GM12878 (cell line): ENCODE data around the gene GRIN2C. TPM values are rescaled to one million over a fixed set of nuclear protein-coding genes. Genes with fewer than 3 reads are reported as not detected.
A peak's percentile ranks its signal among the peaks of the same experiment; 100 is the strongest.

Experiments
- ATAC-seq: fragments of 200-7000 bp; cut with Tn5 transposase; 3 replicates; pipeline ENCODE4 v1.9.1; 2020; ENCODE audit warnings: mild to moderate bottlenecking, moderate library complexity
- BruUV-seq: library from RNA; stranded (reverse); fragments of 400-500 nt; replicated peaks from 2 replicates; lab custom pipeline; 2021; lab: Mats Ljungman, UMichigan
- CTCF ChIA-PET: fragments of 300-600 bp; sonication (Branson Sonifier 250); formaldehyde crosslinking; extraction: SDS; loops from one replicate; lab custom pipeline; 2021; ENCODE audit warnings: inconsistent platforms; lab: Yijun Ruan, JAX
- POLR2A ChIA-PET: fragments of 350-600 bp; formaldehyde crosslinking; extraction: SDS; loops from one replicate; lab custom pipeline; 2021; ENCODE audit warnings: inconsistent platforms; lab: Charles Lee
- RAD21 ChIA-PET: fragments of 300-600 bp; sonication (Branson Sonifier 250); formaldehyde crosslinking; loops from one replicate; lab custom pipeline; 2023; ENCODE audit warnings: antibody characterized with exemption; ENCODE audit not compliant: unreplicated experiment; lab: Charles Lee
- SMC1A ChIA-PET: fragments of 300-600 bp; sonication (Branson Sonifier 250); formaldehyde crosslinking; loops from one replicate; lab custom pipeline; 2023; ENCODE audit not compliant: unreplicated experiment, uncharacterized antibody; lab: Charles Lee
- DNase-seq: peaks from one replicate; pipeline ENCODE4 v3.0.0-alpha.2; 2011; ENCODE audit warnings: low read depth, low spot score
- FAIRE-seq: peaks from 3 replicates; lab custom pipeline; 2011; peaks lifted over from hg19 to GRCh38; lab: Jason Lieb, UNC
- H2AFZ ChIP-seq: 2 replicates; pipeline ENCODE4 v1.6.0; 2011; ENCODE audit warnings: low read depth, low read length, control low read depth; ENCODE audit not compliant: control insufficient read depth
- H3K27ac ChIP-seq: 2 replicates; pipeline ENCODE4 v1.5.1; 2011; ENCODE audit warnings: control low read depth; ENCODE audit not compliant: control insufficient read depth, insufficient read depth
- H3K27me3 ChIP-seq, 2 experiments: replicated peaks in 1 of 2; 2 replicates each; pipeline versions ENCODE4 v1.6.0 to v1.6.1; 2011; ENCODE audit warnings: low read length in 1 of 2; ENCODE audit not compliant: control insufficient read depth in 2 of 2, insufficient read depth in 2 of 2
- H3K36me3 ChIP-seq, 2 experiments: 2 replicates each; pipeline ENCODE4 v1.5.1; 2011; ENCODE audit warnings: low read length in 1 of 2; ENCODE audit not compliant: control insufficient read depth in 2 of 2, insufficient read depth in 2 of 2
- H3K4me1 ChIP-seq: 2 replicates; pipeline ENCODE4 v1.6.1; 2011; ENCODE audit warnings: mild to moderate bottlenecking, low read length, moderate library complexity, mixed read lengths; ENCODE audit not compliant: control insufficient read depth, insufficient read depth
- H3K4me2 ChIP-seq: 2 replicates; pipeline ENCODE4 v1.6.0; 2011; ENCODE audit warnings: control low read depth; ENCODE audit not compliant: control insufficient read depth, insufficient read depth
- H3K4me3 ChIP-seq: fragments of 200-600 bp; sonication (generic); 2 replicates; pipeline ENCODE4 v1.5.1; 2016
- H3K79me2 ChIP-seq: 2 replicates; pipeline ENCODE4 v1.6.0; 2011; ENCODE audit warnings: low read length; ENCODE audit not compliant: control insufficient read depth, insufficient read depth
- H3K9ac ChIP-seq: 2 replicates; pipeline ENCODE4 v1.8.0; 2011; ENCODE audit warnings: low read length, control low read depth, mixed read lengths; ENCODE audit not compliant: control insufficient read depth, insufficient read depth
- H3K9me3 ChIP-seq: replicated peaks from 3 replicates; pipeline ENCODE4 v1.5.1; 2011; ENCODE audit warnings: mild to moderate bottlenecking, low read length; ENCODE audit not compliant: control insufficient read depth, insufficient read depth
- H4K20me1 ChIP-seq: 2 replicates; pipeline ENCODE4 v1.6.0; 2011; ENCODE audit not compliant: control insufficient read depth, insufficient read depth
- CREB1 ChIP-seq: IDR thresholded peaks from 2 replicates; pipeline ENCODE4 v1.6.1; 2012; ENCODE audit warnings: low read depth, mild to moderate bottlenecking, inconsistent platforms
- CREM ChIP-seq: IDR thresholded peaks from 2 replicates; pipeline ENCODE4 v1.6.1; 2014; ENCODE audit warnings: antibody characterized with exemption, low read depth
- HCFC1 ChIP-seq: fragments of 150-350 bp; IDR thresholded peaks from 2 replicates; pipeline ENCODE4 v1.6.1; 2014; ENCODE audit warnings: low read length
- HDGF ChIP-seq: fragments of 450-650 bp; IDR thresholded peaks from 2 replicates; pipeline ENCODE4 v1.6.1; 2016; ENCODE audit warnings: antibody characterized with exemption
- JUNB ChIP-seq: IDR thresholded peaks from 2 replicates; pipeline ENCODE4 v1.6.1; 2016; ENCODE audit warnings: antibody characterized with exemption, mild to moderate bottlenecking
- MYB ChIP-seq: fragments of 150-350 bp; IDR thresholded peaks from 2 replicates; pipeline ENCODE4 v1.6.1; 2014; ENCODE audit warnings: mild to moderate bottlenecking, low read depth, low read length, borderline replicate concordance
- NFYA ChIP-seq: IDR thresholded peaks from 2 replicates; pipeline ENCODE4 v1.6.1; 2011; ENCODE audit warnings: low read depth, mild to moderate bottlenecking, low read length, improper control_type of control experiment, borderline replicate concordance
- WRNIP1 ChIP-seq: IDR thresholded peaks from 2 replicates; pipeline ENCODE4 v1.6.1; 2011; ENCODE audit warnings: low read depth, low read length, improper control_type of control experiment, borderline replicate concordance
- ZNF24 ChIP-seq: fragments of 450-650 bp; IDR thresholded peaks from 2 replicates; pipeline ENCODE4 v1.6.1; 2017; ENCODE audit warnings: antibody characterized with exemption, mild to moderate bottlenecking
- ZSCAN29 ChIP-seq: fragments of 450-650 bp; IDR thresholded peaks from 2 replicates; pipeline ENCODE4 v1.6.1; 2017; ENCODE audit warnings: mild to moderate bottlenecking, moderate library complexity
- WGBS: methylation state at CpG from one replicate; pipeline ENCODE4 v1.1.6; 2016; ENCODE audit warnings: low lambda C conversion rate; ENCODE audit not compliant: insufficient replicate concordance, insufficient coverage; ENCODE audit errors: missing lambda C conversion rate; 5-methylcytosine and 5-hydroxymethylcytosine counted together
- in situ Hi-C: fragments of 300-500 bp; cut with MboI; formaldehyde crosslinking; loops from 9 replicates; pipeline ENCODE4 v1.14.3; 2018; ENCODE audit warnings: mixed read lengths
- intact Hi-C: fragments of 100-400 bp; cut with micrococcal nuclease; formaldehyde crosslinking; loops from one replicate; pipeline ENCODE4 v1.14.2; 2022; ENCODE audit not compliant: unreplicated experiment
- polyA plus RNA-seq, 11 experiments: library from polyadenylated mRNA; depleted of rRNA in 4 of 11; unstranded in 6 of 11; stranded (reverse) in 5 of 11; fragments of >200 nt; fragmentation: Nextera tagmentation in 4 of 11; fragmentation: Illumina TruSeq in 1 of 11; extraction: Ambion mirVana in 4 of 11; extraction: Trizol in 1 of 11; gene quantifications; 1 replicate in 1 of 11; 2 replicates in 10 of 11; pipeline versions ENCODE4 v1.2.1 to v1.2.3, GENCODE V29; 2011 to 2016; ENCODE audit warnings: inconsistent platforms in 2 of 11, missing spikeins in 2 of 11, low read depth in 1 of 11
- total RNA-seq, 4 experiments: library from RNA; depleted of rRNA in 3 of 4; stranded (reverse); fragments of >200 nt in 3 of 4; fragmentation: Illumina TruSeq in 1 of 4; extraction: Trizol in 1 of 4; gene quantifications; 2 replicates each; pipeline versions ENCODE4 v1.2.1 to v1.2.3, GENCODE V29; 2013 to 2021

Gene GRIN2C
- total and polyA plus RNA-seq, 10 of the 15 experiments (the other 5 are each of a cell fraction or from before 2014, with no cell fraction given) = 0.01 to 0.20 (median 0.11) TPM; not detected in 2

GRCh38 chr17:74868908-74869255 is 9.2 kb upstream of the GRIN2C start:
- H4K20me1 ChIP-seq = no peaks in the 10 kb centered on the region
- ChIA-PET POLR2A (interaction anchor here (1.5 kb wide), 1 partner anchor 123 kb away, joined by 3 read pairs; no protein-coding TSS in a partner anchor), CTCF (interaction anchor here (0.5 to 10.2 kb wide), 4 partner anchors 14 to 277 kb away, joined by 3 to 98 read pairs (median 5); partner anchors contain the start of gene CD300LD), SMC1A (interaction anchor here (1.0 to 1.1 kb wide), 2 partner anchors 11 to 78 kb away, joined by 3 read pairs; no protein-coding TSS in a partner anchor), RAD21 (no interaction called here)
- no peak for FAIRE-seq
- no peak overlapping the region for H2AFZ ChIP-seq
- H3K27ac ChIP-seq = no peak overlapping the region
- peaks cover 14% of the 10 kb centered on the region for H3K79me2 ChIP-seq
- no peak overlapping the region for H3K4me3 ChIP-seq
- intact Hi-C loops (no loop called here), in situ Hi-C loops (loop anchor here (5.0 kb wide), 1 partner anchor 127 kb away; no protein-coding TSS in a partner anchor)
- no peak for TF ChIP-seq NFYA
- no peak for TF ChIP-seq CREB1
- TF ChIP-seq WRNIP1 = no peak
- TF ChIP-seq ZNF24 = no peak
- TF ChIP-seq HDGF = no peak
- no peak for TF ChIP-seq JUNB
- TF ChIP-seq ZSCAN29 = no peak
- H3K9me3 ChIP-seq = no peaks in the 10 kb centered on the region
- no peak for DNase-seq
- no peak for ATAC-seq
- H3K9ac ChIP-seq = no peak overlapping the region
- no peaks in the 10 kb centered on the region for H3K27me3 ChIP-seq
- H3K4me1 ChIP-seq = peaks cover 14% of the 10 kb centered on the region
- 53% methylated on average over 6 of the region's 6 CpGs for WGBS
- no peaks in the 10 kb centered on the region; a peak in 3 of 4 replicates for H3K36me3 ChIP-seq
- no peak overlapping the region for H3K4me2 ChIP-seq
- no TSS peak for BruUV-seq

- CTCF ChIA-PET = interaction anchor here (0.5 to 10.2 kb wide), 4 partner anchors 14 to 277 kb away, joined by 3 to 98 read pairs (median 5); partner anchors contain the start of gene CD300LD
- BruUV-seq = no TSS peak
- SMC1A ChIA-PET = interaction anchor here (1.0 kb wide), 1 partner anchor 77 kb away, joined by 3 read pairs; no protein-coding TSS in a partner anchor
- TF ChIP-seq CREM (no peak), MYB (no peak), HCFC1 (no peak)
- H3K36me3 ChIP-seq = no peaks in the 10 kb centered on the region; a peak in 3 of 4 replicates
- RAD21 ChIA-PET = interaction anchor here (3.2 kb wide), 1 partner anchor 123 kb away, joined by 16 read pairs; no protein-coding TSS in a partner anchor
- H3K4me3 ChIP-seq = no peak overlapping the region
- no peak for DNase-seq
- H2AFZ ChIP-seq = no peak overlapping the region
- no peak overlapping the region for H3K27ac ChIP-seq
- peaks cover 14% of the 10 kb centered on the region for H3K79me2 ChIP-seq
- no peak overlapping the region for H3K9ac ChIP-seq
- in situ Hi-C loops (loop anchor here (5.0 kb wide), 1 partner anchor 126 kb away; no protein-coding TSS in a partner anchor), intact Hi-C loops (no loop called here)
- no peak for FAIRE-seq
- H4K20me1 ChIP-seq = no peaks in the 10 kb centered on the region
- 0 out of 2 replicates have a peak overlapping the region, but pooled peaks have one; percentile 25 for H3K4me2 ChIP-seq
- H3K9me3 ChIP-seq = no peaks in the 10 kb centered on the region
- no peak for ATAC-seq
- 84% methylated on average over 11 of the region's 12 CpGs for WGBS
- peaks cover 14% of the 10 kb centered on the region for H3K4me1 ChIP-seq
- H3K27me3 ChIP-seq = no peaks in the 10 kb centered on the region
- POLR2A ChIA-PET = no interaction called here
These were observed 8.7 kb upstream of the GRIN2C start for GRCh38 chr17:74868251-74868907.
